ENCODE measurements around the gene C9orf50. TPM values are rescaled to one million over a fixed set of nuclear protein-coding genes. Genes with fewer than 3 reads are reported as not detected.

C9orf50 gene
- total and polyA plus RNA-seq, 2 experiments from 2014 or later: not detected

DNA sequence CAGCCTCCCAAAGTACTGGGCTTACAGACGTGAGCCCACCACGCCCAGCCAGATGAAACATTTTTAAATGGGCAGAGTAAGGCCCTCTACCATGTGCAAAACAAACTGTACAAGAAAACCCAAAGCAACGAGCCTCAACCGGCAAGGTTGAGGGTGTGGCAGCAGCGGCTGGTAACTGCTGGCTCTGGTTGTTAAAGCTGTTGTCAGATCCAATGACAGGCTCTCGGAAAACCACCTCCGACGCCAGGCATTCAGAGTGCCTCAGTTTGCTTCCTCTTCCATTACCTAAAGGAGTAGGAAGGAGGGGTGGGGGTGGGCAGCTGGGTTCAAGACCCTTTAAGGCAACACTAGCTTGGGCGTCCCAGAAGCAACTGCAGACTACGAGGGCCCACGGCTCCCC lies 23.5 kb upstream of the C9orf50 start (continued):
- TF ChIP-seq EZH2 (IDR thresholded peaks at IDR 0.05; ENCODE audit: low read depth, unreplicated experiment): no peak
- TF ChIP-seq ZNF462 (CRISPR knock-in tag; IDR thresholded peaks at IDR 0.05): no peak

GRCh38 chr9:129643706-129644105 lies 22.8 kb upstream of the C9orf50 start:
- H3K36me3 Mint-ChIP-seq (ENCODE audit: low read depth): no peaks in the 10 kb centered on the region; the same call in 2 of the 3 replicates
- no peaks in the 10 kb centered on the region for H3K36me3 ChIP-seq (ENCODE audit: insufficient read depth)
- TF ChIP-seq JUNB (IDR thresholded peaks at IDR 0.05; ENCODE audit: unreplicated experiment) (no peak), ZNF331 (CRISPR knock-in tag; IDR thresholded peaks at IDR 0.05; ENCODE audit: low read depth) (no peak), STAT1 (IDR thresholded peaks at IDR 0.05; ENCODE audit: unreplicated experiment) (no peak), ETS1 (IDR thresholded peaks at IDR 0.05) (no peak), POLR2AphosphoS5 (IDR thresholded peaks at IDR 0.05; ENCODE audit: low read depth) (no peak)
- H3K27ac ChIP-seq (ENCODE audit: low read depth): no peak overlapping the region
- H3F3A ChIP-seq (replicated peaks; ENCODE audit: low read depth): no peaks in the 10 kb centered on the region
- peaks cover 10% of the 10 kb centered on the region for H3K79me2 ChIP-seq (replicated peaks; ENCODE audit: insufficient read depth)
- DNase-seq (ENCODE audit: low spot score): no peak
- H3K4me1 ChIP-seq (ENCODE audit: insufficient read depth): no peaks in the 10 kb centered on the region
- H3K27ac Mint-ChIP-seq: no peak overlapping the region
- H3K27me3 Mint-ChIP-seq (ENCODE audit: insufficient read depth, low read depth, poor library complexity): peaks cover 15% of the 10 kb centered on the region
- no peaks in the 10 kb centered on the region; the same call in 2 of the 3 replicates for H3K9me3 Mint-ChIP-seq
- H3K4me3 ChIP-seq: no peak overlapping the region
- H3K27me3 ChIP-seq (ENCODE audit: insufficient read depth): no peaks in the 10 kb centered on the region
- H3K4me3 Mint-ChIP-seq: no peak overlapping the region
- H3K9me2 ChIP-seq (ENCODE audit: insufficient read depth): no peaks in the 10 kb centered on the region
- H4K20me1 ChIP-seq (replicated peaks; ENCODE audit: insufficient read depth): peaks cover 8% of the 10 kb centered on the region
- H3K4me1 Mint-ChIP-seq: peaks cover 9% of the 10 kb centered on the region
- no peak overlapping the region for H3K4me2 ChIP-seq
- no peak for ATAC-seq
- H2AFZ ChIP-seq: no peak overlapping the region

Data from GM23338 (cell line).